Esophagus squamous epithelium (tissue), 4 donors: ENCODE data around the gene KPNA3.

Experiments
- POLR2A ChIP-seq, 4 donors: fragments of 450-650 bp; IDR thresholded peaks; one replicate each; pipeline ENCODE4 v1.6.1; 2017; ENCODE audit warnings: antibody characterized with exemption in 4 of 4, mild to moderate bottlenecking in 4 of 4, moderate library complexity in 3 of 4
- TF ChIP-seq, protein P1 (sequence below), 6 experiments: fragments of 450-650 bp in 4 of 6; fragments of 200-600 bp in 2 of 6; sonication (generic) in 2 of 6; IDR thresholded peaks; one replicate each; pipeline ENCODE4 v1.5.1; 2016 to 2019; ENCODE audit warnings: antibody characterized with exemption in 6 of 6, mild to moderate bottlenecking in 4 of 6, moderate library complexity in 4 of 6

DNA sequence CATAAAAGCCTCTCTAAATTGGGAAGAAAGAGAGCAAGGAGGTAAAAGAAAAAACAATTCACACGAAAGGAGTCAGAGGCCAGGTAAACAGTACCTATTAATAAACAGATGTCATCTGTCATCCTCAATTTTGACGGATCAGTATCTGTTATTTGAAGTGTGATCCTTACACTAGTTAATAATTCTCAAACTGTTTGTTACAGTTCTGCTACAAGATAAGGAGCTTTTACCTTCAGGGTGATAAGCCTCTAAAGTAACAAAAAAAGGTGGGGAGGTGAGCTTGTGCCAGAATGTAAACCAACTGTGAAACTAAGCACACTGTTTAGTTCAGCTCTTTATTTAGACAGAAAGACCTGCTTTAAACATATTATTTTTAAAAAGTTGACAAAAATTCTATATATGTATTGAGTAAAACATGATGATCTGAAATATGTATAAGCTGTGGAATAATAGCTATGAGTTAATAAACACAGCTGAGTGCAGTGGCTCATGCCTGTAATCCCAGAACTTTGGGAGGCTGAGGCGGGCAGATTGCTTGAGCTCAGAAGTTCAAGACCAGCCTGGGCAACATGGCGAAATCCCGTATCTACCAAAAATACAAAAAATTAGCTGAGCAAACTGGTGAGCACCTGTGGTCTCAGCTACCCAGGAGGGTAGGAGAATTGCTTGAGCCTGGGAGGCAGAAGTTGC lies 52.8 kb downstream of the KPNA3 start:
- TF ChIP-seq, protein P1, sequence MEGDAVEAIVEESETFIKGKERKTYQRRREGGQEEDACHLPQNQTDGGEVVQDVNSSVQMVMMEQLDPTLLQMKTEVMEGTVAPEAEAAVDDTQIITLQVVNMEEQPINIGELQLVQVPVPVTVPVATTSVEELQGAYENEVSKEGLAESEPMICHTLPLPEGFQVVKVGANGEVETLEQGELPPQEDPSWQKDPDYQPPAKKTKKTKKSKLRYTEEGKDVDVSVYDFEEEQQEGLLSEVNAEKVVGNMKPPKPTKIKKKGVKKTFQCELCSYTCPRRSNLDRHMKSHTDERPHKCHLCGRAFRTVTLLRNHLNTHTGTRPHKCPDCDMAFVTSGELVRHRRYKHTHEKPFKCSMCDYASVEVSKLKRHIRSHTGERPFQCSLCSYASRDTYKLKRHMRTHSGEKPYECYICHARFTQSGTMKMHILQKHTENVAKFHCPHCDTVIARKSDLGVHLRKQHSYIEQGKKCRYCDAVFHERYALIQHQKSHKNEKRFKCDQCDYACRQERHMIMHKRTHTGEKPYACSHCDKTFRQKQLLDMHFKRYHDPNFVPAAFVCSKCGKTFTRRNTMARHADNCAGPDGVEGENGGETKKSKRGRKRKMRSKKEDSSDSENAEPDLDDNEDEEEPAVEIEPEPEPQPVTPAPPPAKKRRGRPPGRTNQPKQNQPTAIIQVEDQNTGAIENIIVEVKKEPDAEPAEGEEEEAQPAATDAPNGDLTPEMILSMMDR (IDR thresholded peaks at IDR 0.05) = no peak
- no peak for TF ChIP-seq POLR2A (IDR thresholded peaks at IDR 0.05)
